22Rv1 (cell line): Measurements from ENCODE around the gene NUP35.

Experiments used
- CTCF ChIP-seq: fragments of 450-650 bp; IDR thresholded peaks from 2 replicates; pipeline ENCODE4 v1.5.1; 2017; ENCODE audit warnings: mild to moderate bottlenecking
- ZFX ChIP-seq: fragments of 450-650 bp; IDR thresholded peaks from 2 replicates; pipeline ENCODE4 v1.6.1; 2017; ENCODE audit warnings: antibody characterized with exemption, borderline replicate concordance

GRCh38 chr2:183093857-183094657, 30.2 kb upstream of the NUP35 start:
- TF ChIP-seq CTCF (peak; percentile 13; the same call in 1 of the 2 replicates), ZFX (no peak)
